GM18861 (cell line): ENCODE data around the gene SIPA1L2.
A peak's percentile ranks its signal among the peaks of the same experiment; 100 is the strongest.

Source experiments
- ATAC-seq: cut with Tn5 transposase; IDR thresholded peaks from one replicate; pipeline ENCODE4 v1.9.1; 2021; ENCODE audit not compliant: unreplicated experiment

The SIPA1L2 gene

DNA sequence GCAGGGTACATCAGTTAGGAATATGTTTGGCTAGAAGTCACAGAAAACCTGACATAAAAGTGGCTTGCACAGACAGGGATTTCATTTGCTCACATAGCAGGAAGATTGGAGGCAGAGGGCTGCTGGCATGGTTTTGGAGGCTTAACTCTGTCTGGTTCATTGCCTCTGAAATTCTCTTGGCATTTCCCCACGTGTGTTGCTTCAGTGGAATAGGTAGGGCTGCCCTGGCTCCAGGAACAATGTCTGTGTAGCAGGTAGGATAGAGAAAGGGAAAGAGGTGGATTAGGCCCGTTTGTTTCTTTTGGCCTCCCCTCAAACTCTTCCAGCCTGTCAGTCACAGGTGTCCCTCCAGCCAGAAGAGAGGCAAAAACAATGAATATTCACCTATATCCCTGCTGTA, 20.5 kb upstream of the SIPA1L2 start:
- ATAC-seq, result no peak

DNA sequence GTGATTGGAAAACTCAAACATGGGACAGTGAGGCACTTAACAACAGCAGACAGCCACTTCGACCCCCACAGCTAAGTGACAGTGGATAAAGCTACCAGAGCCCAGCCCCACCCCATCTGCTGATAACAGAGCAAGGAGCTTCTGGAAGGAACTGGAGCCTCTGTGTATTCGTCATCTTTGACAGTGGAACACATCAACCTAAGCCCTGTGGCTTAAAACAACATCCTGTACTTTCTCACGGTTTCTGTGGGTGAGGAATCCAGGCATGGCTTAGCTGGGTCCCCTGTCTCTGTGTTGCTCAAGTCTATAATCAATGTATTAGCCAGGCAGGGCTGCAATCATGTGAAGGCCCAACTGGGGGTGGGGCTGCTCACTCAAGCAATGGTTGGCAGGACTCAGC, 18.4 kb upstream of the SIPA1L2 start:
- ATAC-seq, result no peak

DNA sequence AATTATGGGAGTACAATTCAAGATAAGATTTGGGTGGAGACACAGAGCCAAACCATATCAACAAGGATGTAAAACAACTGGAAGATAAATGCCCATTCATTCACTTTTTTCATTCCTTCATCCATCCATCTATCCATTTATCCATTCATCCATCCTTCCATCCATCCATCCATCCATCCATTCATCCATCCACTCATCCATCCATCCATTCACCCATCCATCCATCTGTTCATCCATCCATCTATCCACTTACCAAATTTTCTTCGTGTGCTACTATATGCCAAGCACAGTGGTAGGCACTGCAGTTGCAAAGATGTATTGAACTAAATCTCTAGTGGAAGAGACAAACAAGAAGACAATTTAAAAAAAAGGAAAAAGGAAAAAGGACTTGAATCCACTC, 14.3 kb upstream of the SIPA1L2 start:
- ATAC-seq, result no peak

DNA sequence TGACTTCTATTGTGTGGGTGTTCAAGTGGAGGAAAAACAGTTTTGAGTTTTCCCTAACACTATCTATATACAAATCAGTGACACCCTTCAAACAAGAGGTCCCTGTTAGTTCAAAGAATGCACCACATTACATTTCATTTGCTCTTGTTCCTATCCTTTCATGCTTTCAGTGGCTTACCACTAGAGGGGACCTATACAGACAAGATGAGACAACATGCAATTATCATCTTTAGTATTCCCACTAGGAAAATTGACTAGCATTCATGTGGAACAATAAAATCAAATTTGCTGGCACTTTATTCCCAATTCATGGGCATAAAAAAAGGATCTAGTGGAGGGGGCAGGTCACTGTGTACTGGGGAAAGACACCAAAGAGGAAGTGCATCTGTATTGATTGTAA, 13.3 kb upstream of the SIPA1L2 start:
- ATAC-seq, result no peak

DNA sequence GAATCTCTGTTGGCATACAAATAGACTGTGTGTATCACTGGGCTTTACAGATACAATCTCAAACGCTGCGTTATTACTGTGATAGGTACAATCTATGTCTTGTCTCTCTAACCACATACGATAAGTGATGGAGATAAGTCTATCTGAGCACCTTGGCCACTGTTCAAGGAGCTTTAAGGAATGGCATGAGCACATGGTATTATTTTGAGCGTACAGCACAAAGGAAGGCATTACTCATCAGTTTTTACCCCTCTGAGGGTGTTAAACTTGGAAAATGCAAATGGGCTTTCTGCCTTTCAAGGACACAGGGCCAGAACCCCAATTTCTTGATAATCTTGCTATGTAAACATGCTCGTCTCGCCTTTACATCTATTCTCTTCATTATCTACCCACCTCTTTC, 11.6 kb upstream of the SIPA1L2 start:
- ATAC-seq, result no peak

DNA sequence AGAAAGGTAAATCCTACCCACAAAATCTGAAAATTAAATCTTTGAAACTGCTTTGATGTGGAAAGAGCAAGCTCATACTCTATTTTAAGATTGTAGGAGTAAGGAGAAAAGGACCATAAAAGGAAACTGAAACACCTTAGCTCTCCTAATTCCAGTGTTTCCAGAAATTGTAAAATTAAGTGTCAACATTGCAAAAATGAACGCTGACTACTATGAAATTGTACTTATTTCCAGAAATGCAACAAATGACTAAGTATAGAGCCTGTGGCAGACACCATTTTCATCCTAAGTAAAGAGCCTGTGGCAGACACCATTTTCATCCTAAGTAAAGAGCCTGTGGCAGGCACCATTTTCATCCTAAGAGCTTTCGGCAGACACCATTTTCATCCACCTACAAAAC, 6.9 kb upstream of the SIPA1L2 start:
- ATAC-seq, result no peak

DNA sequence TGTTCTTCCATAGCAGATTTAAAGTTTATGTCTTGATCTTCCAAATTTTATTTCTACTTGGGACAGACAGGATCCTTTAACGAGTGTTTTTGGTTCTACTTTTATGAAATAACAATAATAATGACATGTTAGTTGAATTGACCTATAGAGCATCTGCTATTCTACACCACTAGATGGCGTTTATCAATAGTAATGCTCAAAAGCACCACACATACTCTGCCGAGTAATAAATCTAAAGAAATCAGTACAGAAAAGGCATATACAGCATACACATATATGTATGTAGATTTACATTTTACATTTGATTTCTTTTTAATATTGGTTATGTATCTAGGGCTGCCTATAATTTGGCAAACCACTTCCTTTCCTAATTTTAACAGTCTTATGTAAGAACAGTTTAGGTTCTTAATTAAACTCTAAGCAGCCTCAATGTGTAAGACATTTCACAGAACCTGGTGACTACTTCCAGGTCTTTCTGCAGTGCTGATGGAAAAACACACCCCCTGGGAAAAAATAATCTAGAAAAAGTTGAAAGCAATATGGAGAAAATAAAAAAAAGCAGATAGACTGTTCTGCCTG, 5.9 kb upstream of the SIPA1L2 start:
- peak; percentile 77 for ATAC-seq

DNA sequence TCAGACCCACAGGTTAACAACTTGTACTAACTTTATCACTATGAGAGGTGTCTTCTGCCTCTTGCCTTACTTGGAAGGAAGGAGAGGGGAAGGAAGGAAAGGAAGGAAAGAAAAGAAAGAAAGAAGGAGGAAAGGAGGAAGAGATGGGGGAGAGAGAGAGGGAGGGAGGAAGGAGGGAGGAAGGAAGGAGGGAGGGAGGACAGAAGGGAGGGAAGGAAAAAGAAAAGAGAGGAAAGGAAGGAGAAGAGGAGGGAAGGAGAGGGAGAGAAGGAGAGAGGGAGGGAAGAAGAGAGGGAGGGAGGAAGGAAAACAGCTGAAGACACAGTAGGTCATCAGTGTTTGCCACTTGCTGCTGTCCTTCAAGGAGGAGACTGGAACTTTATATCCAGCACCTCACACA, 5.3 kb upstream of the SIPA1L2 start:
- no peak for ATAC-seq

DNA sequence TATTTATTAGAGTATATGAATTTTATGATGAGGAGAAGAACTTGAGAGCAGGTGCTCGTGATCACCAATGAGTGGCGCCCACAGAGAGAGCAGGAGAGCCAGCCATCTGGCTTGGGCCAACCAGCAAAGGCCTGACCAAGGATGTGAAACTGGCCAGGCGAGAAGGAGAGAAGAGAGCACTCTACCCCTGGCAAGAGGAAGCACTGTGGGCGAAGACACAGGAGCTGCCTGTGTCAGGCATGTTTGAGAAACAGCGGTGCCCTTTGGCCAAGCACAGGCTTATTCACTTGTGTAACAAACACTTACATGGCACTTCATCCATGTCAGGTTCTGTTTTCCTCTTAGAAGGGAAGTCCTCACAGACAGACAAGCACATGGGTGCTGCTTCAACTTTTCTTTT, 4.2 kb upstream of the SIPA1L2 start:
- ATAC-seq, result no peak

DNA sequence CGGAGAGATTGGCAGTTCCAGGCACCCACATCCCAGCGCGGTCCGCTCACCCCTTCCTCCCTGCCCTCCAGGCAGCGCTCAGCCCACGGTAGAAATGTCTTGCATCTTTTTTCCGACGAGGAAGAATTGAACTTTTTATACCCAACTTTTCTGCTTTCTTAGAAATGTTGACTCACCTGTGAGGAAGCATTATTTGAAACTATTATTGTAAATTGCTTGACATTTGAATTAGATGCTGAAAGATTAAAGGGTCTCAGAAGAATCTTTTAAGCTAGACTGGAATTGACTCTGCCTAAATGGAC, 912 bp upstream of the SIPA1L2 start:
- no peak for ATAC-seq

DNA sequence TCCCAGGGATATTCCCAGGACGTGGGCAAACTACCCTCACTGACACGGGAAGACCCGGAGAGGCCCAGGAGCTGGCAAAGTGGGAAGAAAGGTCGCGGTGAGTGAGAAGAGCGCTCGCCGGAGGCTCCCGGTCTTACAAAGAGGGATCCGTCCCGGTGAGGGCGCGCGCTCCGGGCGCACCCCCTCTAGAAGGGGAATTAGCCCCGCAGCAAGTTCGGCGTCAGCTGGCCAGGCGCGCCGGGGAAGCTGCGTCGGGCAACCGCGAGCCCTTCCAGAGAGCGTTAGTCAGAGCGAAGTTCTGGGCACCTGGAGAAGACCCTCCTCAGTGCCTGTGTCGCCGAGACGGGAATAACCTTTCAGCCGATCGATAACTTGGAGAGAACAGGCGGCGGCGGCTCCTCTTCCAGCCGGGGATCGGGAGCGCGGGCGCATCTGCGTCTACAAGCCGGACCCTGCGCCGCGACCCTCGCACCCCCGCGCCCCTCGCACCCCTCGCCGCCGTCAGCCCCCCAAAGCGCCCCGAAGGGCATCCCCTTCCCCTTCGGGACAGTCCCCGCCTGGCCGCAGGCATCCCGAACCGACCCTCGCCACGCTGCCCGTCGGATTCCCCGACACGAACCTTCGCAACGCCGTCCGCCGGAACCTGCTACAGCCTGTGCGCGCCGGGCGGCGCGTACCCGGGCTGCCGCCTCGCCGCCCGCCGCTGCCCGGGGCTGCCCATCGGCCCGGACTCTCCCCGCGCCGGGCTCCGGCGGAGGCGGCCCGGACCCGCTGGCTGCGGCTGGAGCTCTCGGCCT, 485 bp downstream of the SIPA1L2 start:
- peak; percentile 32 for ATAC-seq

DNA sequence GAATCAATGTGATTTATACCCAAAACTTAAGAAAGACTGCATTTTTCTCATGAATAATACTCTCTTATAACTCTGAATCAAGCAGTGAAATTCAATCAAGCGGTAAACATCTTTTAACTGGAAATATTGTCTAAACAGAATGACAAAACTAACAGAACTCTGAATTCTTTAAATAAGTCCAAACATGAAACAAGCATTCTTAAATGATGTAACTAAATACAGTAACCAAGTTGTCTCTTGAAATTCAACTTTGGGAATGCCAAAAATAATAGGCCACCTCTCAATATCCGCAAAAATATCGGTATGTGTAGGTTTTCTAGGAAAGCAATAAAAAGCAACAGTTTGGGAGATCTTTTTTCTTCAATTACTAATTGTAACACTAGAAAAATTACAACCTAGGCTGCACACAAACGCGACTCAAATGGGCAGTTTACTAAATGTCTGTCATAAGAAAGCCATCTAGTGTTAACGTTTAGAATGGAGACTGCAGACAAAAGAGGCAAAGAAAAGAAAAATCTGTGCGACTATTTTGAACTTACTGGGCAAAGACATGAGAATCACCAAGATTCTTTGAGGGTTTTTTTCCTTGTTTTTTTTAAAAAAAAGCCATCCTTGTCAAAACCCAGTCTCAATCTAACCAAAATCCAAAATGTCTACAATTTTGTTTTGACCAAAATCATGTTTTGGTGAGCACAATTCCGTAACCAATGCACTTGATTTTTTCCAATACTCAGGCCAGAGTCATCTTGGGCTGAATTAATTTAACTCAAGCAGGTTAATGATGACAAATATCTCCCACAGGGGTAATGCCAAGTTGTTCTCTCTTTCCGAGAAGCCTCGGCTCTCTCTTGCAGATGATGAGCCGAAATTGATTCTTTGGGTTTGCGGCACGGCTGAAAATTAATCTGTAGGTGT, 1.3 kb downstream of the SIPA1L2 start:
- no peak for ATAC-seq

DNA sequence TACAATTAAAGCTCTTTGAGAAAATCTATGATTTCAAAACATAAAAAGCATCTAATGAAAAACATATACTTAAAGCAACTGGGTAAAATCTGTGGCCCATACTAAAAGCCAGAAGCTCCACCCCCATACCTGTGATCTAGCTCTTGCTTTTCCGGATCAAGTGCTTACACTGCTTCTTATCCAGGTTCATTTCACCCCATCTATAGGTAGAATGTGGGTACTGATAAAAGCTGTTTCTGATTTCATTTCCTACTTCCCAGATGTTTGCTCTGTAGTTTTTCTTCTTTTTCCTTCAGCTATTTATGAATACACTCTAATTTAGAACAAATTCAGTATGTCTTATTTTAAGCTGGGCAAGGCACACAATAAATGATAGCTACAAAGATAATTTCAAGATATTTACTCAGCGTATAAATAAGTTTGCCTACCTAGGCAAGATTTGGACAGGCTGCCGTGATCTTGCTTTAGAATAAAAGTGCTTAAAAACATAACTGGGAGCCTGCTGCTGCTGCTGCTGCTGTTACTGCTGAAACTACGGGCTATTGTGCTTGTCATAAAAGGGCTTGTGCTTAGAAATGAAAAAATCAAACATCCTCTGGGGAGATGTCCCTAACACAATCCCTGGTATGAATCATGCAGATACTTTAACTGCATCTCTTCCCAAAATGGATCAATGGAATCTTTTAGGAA, 2.1 kb downstream of the SIPA1L2 start:
- ATAC-seq, result no peak

DNA sequence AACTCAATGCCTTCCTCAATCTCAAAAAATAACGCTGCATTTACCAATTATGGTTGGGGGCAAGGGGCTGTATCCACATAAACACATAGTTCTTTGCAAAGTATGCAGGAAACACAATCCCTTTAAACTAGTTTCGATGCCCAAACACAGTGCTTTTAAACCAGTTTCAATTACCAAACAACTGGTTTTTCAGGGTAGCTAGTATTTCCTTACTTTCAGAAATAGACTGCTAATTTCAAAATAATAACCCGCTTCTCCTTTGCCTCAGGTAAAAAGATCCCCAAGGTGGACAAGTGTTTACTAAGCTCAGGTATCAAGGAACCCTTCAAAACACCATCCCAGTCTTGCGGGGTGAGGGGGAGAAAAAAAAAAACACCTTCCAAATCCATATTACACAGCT, 2.8 kb downstream of the SIPA1L2 start:
- ATAC-seq, result no peak

DNA sequence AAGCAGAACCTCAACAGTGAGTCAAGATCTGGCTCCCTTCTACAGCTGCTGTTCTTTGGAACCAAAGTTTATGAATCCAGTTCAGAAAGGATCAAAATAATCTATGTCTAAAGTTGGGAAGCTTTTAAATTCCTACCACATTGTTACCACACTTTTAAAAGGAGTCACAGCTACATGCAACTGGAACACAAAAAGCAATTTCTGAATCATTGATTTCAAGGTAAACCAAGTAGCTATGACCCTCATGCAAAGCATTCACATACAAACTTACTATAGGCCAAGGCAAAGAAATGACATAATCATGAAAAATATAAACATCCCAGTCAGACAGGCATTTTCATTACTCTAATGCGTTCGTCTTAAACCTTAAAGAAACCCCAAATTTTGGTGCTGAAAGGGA, 3.5 kb downstream of the SIPA1L2 start:
- no peak for ATAC-seq

DNA sequence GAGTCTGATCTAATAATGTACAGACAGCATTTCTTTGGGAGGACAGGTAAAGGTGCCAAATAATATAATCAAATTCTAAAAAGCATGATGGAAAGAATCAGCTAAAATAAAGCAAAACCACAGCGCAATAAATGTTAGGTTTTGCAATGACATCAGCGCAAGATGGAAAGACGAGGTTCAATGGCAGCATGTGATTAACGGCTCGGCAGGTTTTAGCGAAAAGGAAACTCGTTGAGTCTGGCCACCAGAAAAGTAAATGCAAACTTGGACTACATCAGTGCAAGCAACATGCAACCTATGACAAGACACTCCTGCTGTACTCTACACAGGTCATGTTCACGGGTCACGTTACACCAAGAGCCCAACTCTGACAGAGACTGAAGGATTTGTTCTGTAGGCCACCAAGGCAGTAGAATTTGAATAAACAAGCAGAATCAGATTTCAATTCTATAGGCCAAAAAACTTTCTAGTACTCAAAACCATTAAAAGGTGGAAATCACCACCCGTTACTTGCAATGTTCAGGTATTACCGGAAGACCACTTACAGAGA, 4.5 kb downstream of the SIPA1L2 start:
- no peak for ATAC-seq

DNA sequence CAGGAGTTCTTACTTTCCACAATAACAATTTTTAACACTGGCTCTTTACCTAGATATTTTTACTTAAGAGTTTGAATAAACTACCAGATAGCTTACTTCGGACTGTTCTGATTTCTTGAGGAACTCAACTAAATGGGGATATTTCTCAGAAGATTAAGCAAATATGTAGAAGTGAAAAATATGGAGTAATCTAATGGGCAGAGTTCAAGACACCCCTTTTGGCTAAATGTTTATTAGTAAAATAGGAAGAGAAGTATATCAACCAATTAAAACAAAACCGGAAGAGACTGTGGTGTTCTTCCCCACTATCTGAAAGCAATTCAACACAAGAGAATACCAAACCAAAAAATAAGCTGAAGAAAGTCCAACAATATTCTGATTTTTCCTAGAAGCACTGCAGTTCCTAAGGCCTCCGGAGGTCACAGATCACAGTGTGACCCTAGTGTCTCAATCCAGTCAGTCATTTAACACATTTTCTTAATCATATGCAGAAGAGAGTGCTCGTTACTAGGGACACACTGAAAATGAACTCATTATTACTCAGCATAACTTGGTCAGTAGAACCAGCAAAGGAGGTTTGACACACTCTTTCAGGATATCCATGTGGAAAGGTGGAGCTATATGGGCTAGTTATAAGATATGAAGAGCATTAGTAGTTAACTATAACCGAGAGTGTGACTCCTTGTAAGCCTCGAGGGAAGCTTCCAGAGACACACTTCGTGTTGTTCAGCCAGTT, 5.2 kb downstream of the SIPA1L2 start:
- ATAC-seq, result no peak

DNA sequence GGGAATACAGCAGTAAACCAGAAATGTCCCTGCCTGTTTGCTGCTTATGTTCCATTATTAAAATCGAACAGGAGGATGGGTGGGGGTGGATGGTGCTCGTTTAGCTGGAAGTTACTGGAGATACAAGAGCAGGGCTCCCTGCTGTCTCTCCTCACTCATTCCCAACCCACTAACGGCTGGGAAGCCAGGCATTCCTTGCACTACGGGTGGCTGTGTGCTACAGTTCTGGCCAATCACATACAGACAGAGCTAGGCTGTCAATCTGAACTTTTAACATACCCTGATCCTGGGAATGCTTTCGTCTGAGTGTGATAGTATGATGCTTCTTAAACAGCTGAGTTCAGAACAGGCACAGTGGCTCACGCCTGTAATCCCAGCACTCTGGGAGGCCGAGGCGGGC, 7.0 kb downstream of the SIPA1L2 start:
- no peak for ATAC-seq

DNA sequence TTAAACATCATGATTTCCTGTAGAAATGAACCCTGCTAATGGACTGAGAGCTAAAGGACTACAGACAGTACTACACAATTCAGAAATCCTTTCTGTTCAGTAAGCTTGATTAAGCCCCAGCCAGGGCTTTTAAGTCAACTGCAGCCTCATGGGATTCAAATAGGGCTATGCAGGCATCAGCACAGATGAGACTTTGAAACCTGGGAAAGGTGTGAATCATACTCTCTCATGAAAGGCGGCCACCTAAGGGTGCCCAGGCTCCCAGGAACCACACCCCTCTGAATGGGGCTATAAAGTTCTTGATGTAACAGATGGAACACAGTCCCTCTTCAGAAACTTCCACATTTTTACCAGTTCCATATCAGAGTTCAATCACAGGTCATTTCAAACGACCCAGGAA, 7.6 kb downstream of the SIPA1L2 start:
- ATAC-seq, result no peak

DNA sequence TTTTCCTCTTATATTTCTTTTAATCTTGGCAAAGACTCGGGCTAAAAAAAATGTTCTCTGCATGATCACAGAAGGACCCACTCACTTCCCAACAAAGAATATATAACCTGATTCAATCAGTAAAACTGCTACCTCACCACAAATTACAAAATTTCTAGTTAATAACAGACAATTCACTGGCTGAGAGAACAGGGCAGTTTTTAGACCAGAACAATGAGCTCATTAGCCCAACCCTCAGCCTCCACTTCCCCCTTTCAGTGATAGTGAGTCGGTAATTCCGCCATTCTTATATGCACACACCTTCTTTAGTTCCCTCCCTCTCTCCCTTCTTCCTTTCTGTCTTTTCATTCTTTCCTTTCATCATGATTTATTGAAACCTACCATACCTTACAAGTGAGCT, 8.9 kb downstream of the SIPA1L2 start:
- ATAC-seq, result no peak
